Activated CD8-positive, alpha-beta T cell treated with anti-CD3 and anti-CD28 coated beads, Interleukin-2, amount 10 ng/mL, durations not matched to agents 7 days and 5 days (primary cell): Measurements from ENCODE around the gene CASZ1. TPM values are rescaled to one million over a fixed set of nuclear protein-coding genes. Genes with fewer than 3 reads are reported as not detected.

ENCODE experiments used
- total RNA-seq, 2 experiments: library from RNA; stranded (reverse); gene quantifications; one replicate each; pipeline ENCODE4 v1.2.3, GENCODE V29; 2021

CASZ1 gene
- total RNA-seq, 2 experiments from 2014 or later, result 9.9 to 10.2 TPM

Other genes starting within 250 kb of the CASZ1 start
- gene TARDBP, start 216.0 kb upstream of the CASZ1 start, total RNA-seq, result 100 to 1,000 TPM; 175 to 178 TPM